Activated naive CD8-positive, alpha-beta T cell treated with anti-CD3 and anti-CD28 coated beads, Interleukin-2, amount 10 ng/mL, durations not matched to agents 7 days and 5 days (primary cell): Measurements from ENCODE around the gene ASRGL1. TPM values are rescaled to one million over a fixed set of nuclear protein-coding genes. Genes with fewer than 3 reads are reported as not detected.

Source experiments
- ATAC-seq: fragments of 150-1000 bp; cut with Tn5 transposase; one replicate; pipeline ENCODE4 v1.10.0; 2021; ENCODE audit warnings: low read depth, moderate library complexity
- POLR2A ChIA-PET: fragments of 350-600 bp; sonication (Branson Sonifier 250); formaldehyde crosslinking; loops from one replicate; lab custom pipeline; 2021; ENCODE audit warnings: antibody characterized with exemption; lab: Charles Lee
- DNase-seq: peaks from one replicate; pipeline ENCODE4 v3.0.0; 2021
- H3K27ac Mint-ChIP-seq: one replicate; pipeline ENCODE4 v1.8.0; 2022; ENCODE audit warnings: mild to moderate bottlenecking, mixed read lengths
- H3K27me3 Mint-ChIP-seq: one replicate; pipeline ENCODE4 v1.8.0; 2022; ENCODE audit warnings: mild to moderate bottlenecking, moderate library complexity, mixed read lengths
- H3K36me3 Mint-ChIP-seq: one replicate; pipeline ENCODE4 v1.8.0; 2021; ENCODE audit warnings: mild to moderate bottlenecking, mixed read lengths
- H3K4me1 Mint-ChIP-seq: one replicate; pipeline ENCODE4 v1.8.0; 2021; ENCODE audit warnings: mixed read lengths
- H3K4me3 Mint-ChIP-seq: one replicate; pipeline ENCODE4 v1.8.0; 2022; ENCODE audit warnings: mild to moderate bottlenecking, moderate library complexity, mixed read lengths
- H3K9me3 Mint-ChIP-seq: one replicate; pipeline ENCODE4 v1.8.0; 2021; ENCODE audit warnings: mixed read lengths
- total RNA-seq, 2 experiments: library from RNA; stranded (reverse); gene quantifications; one replicate each; pipeline ENCODE4 v1.2.3, GENCODE V29; 2021

ASRGL1 gene
- total RNA-seq, 2 experiments from 2014 or later = 11.3 to 12.2 TPM

DNA sequence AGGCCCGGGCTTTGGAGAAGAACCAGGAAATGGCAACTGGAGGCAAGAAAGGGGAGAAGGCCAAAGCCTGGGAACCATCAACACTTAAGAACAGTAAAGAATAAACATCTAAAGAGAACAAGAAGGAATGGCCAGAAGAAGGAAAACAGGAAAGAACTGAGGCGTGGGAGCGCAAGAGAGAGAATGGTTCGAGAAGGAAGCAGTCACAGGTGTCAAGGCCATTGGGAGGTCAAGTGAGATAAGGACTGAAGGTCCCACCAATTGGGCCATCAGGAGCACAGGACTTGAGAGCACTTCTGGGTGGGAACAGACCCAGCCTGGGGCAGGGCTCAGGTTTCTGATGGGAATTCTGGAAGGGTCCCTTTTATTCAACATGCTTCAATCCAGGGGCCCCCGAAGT is 80.9 kb downstream of the ASRGL1 start:
- ATAC-seq (no peak), DNase-seq (no peak)
- no peaks in the 10 kb centered on the region for H3K9me3 Mint-ChIP-seq
- no peak overlapping the region for H3K27ac Mint-ChIP-seq
- H3K27me3 Mint-ChIP-seq = peaks cover 3% of the 10 kb centered on the region
- H3K36me3 Mint-ChIP-seq = no peaks in the 10 kb centered on the region
- H3K4me1 Mint-ChIP-seq = no peaks in the 10 kb centered on the region
- H3K4me3 Mint-ChIP-seq = no peak overlapping the region
- POLR2A ChIA-PET = no interaction called here

DNA sequence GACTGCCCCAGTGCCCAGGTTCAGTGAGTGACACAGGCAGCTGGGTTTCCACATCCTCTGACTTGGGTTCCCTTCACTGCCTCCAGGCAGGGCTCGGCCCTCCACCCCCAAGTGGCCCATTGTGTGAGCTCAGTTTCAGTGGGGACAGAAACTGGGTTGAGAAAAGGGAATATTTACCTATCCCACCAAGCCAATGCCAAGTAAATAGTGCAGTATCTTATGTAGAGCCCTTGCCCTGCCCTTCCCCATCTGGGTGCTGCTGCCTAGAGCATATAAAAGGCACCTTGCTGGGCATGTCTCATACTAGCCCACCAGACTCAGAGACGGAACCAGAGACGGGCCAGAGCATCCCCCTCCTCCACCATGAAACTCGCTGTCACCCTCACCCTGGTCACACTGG is 81.5 kb downstream of the ASRGL1 start, which contains the start of gene SCGB1A1:
Gene SCGB1A1 (plus strand): TSS at position 301 of the 400 bp plus-strand sequence. CDS start 63 bp downstream, at position 364.
- H3K9me3 Mint-ChIP-seq = no peaks in the 10 kb centered on the region
- peaks cover 9% of the 10 kb centered on the region for H3K27me3 Mint-ChIP-seq
- POLR2A ChIA-PET = no interaction called here
- H3K4me3 Mint-ChIP-seq = no peak within 1 kb of the TSS
- H3K27ac Mint-ChIP-seq = no peak within 1 kb of the TSS
- ATAC-seq = no peak
- DNase-seq = no peak
- H3K36me3 Mint-ChIP-seq = no peaks in the 10 kb centered on the region
- H3K4me1 Mint-ChIP-seq = no peaks in the 10 kb centered on the region

DNA sequence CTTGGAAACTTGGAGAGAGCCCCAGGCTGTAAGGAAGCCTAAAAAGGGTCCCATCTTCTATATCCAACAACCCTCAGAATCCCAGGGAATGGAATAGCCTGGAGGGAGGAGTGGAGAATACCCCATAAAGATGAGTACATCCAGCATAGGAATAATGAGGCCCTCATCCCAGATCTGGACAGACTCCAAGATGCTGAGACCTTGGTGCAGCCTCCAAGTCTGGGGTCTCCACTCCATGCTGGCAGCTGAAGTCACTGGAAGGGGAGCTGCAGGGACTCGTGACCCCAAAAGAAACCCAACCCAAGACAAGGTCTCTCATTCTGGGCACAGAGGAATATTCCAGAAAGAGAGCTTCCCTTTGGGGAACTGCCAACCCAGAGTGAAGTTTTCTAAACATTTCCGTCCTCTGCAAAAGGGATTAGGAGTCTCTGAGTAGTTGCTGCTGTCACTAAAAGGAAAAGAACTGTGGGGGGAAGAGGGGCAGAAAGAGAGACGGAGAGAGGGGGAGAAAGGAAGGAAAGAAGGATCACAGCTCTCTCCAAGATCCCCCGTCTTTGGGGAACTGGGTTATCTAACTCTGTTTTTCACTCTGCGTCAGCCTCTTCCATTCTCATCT is 82.2 kb downstream of the ASRGL1 start:
- no peak for DNase-seq
- ATAC-seq = no peak
- no peaks in the 10 kb centered on the region for H3K36me3 Mint-ChIP-seq
- H3K4me1 Mint-ChIP-seq = no peaks in the 10 kb centered on the region
- no peaks in the 10 kb centered on the region for H3K9me3 Mint-ChIP-seq
- H3K27me3 Mint-ChIP-seq = peaks cover 12% of the 10 kb centered on the region
- H3K27ac Mint-ChIP-seq = no peak overlapping the region
- POLR2A ChIA-PET = no interaction called here
- no peak overlapping the region for H3K4me3 Mint-ChIP-seq

DNA sequence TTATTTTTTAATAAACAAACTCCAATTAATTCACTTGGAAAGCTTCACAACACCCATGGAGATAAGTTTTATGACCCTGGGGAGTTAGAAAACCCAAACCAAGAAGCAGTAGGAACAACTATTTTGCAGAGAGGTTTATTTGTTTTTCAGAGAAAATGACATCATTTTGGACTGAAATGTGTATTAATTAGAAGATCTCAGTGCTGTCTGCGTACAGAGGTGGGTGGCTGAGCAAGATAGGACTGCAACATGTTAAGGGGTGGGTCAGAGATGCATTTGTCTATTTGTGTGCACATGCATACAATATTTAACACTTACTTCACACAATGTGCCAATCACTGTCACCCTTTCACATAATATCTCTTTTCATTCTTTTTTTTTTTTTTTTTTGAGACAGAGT is 82.7 kb downstream of the ASRGL1 start:
- no peak for DNase-seq
- Mint-ChIP-seq H3K4me3 (no peak overlapping the region), H3K27ac (no peak overlapping the region), H3K27me3 (peaks cover 12% of the 10 kb centered on the region), H3K4me1 (peaks cover 2% of the 10 kb centered on the region), H3K9me3 (no peaks in the 10 kb centered on the region), H3K36me3 (no peaks in the 10 kb centered on the region)
- no peak for ATAC-seq
- POLR2A ChIA-PET = no interaction called here

DNA sequence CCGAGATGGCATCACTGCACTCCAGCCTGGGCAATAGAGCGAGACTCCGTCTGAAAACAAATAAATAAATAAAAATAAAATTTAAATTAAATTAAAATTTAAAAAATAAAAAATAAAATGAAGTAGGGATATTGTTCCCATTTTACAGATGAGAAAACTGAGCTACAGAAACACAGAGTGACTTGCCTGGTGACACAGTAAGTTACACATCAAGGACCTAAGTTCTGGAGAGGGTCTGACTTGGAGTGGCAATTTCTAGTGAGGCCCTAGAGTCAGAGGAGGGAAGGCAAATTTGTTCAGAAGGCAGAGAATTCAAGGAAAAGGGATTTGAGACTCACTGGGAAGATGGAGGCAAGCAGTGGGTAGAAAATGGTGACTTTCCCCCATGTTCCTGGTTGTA is 83.6 kb downstream of the ASRGL1 start:
- Mint-ChIP-seq H3K4me1 (peaks cover 2% of the 10 kb centered on the region), H3K36me3 (no peaks in the 10 kb centered on the region), H3K27ac (no peak overlapping the region), H3K9me3 (no peaks in the 10 kb centered on the region), H3K27me3 (peaks cover 12% of the 10 kb centered on the region), H3K4me3 (no peak overlapping the region)
- POLR2A ChIA-PET = no interaction called here
- ATAC-seq (no peak), DNase-seq (no peak)

DNA sequence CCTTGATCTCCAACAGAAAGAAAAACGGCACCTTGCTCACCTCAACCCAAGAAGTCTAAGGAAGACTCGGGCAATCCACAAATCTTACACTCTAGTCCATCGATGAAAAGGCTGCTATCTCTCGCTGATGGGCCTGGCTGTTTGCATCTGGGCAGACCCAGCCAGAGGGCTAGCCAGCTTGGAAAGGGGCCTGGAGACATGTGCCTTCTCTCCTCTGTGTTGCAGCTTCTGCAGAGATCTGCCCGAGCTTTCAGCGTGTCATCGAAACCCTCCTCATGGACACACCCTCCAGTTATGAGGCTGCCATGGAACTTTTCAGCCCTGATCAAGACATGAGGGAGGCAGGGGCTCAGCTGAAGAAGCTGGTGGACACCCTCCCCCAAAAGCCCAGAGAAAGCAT is 84.7 kb downstream of the ASRGL1 start:
- no peak for ATAC-seq
- POLR2A ChIA-PET = no interaction called here
- DNase-seq = no peak
- Mint-ChIP-seq H3K36me3 (no peaks in the 10 kb centered on the region), H3K27me3 (peaks cover 11% of the 10 kb centered on the region), H3K9me3 (no peaks in the 10 kb centered on the region), H3K4me1 (peaks cover 9% of the 10 kb centered on the region), H3K4me3 (no peak overlapping the region), H3K27ac (no peak overlapping the region)

DNA sequence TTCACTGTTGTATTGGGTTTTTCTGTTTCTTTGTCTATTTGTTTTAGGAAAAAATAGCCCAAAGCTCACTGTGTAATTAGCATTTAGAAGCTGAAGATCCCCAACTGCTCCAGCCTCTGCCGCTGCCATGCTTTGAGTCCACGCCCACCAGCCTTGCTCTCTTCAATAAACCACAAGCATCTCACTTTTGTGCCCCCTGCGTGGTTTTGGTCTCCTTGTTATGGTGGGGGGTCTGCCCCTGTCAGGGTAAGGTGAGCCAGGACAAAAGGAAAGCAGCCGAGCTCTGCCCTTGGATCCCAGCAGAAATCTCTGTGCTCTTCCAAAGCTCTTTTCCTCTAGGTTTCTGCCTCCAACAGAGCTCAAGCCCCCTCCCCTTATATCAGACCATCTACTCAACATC is 85.8 kb downstream of the ASRGL1 start:
- POLR2A ChIA-PET = interaction anchor here (1.0 kb wide), 1 partner anchor 120 kb away, joined by 3 read pairs; no protein-coding TSS in a partner anchor
- no peak for ATAC-seq
- H3K36me3 Mint-ChIP-seq = no peaks in the 10 kb centered on the region
- no peak for DNase-seq
- no peak overlapping the region for H3K27ac Mint-ChIP-seq
- peaks cover 11% of the 10 kb centered on the region for H3K27me3 Mint-ChIP-seq
- no peak overlapping the region for H3K4me3 Mint-ChIP-seq
- peaks cover 16% of the 10 kb centered on the region for H3K4me1 Mint-ChIP-seq
- H3K9me3 Mint-ChIP-seq = no peaks in the 10 kb centered on the region

DNA sequence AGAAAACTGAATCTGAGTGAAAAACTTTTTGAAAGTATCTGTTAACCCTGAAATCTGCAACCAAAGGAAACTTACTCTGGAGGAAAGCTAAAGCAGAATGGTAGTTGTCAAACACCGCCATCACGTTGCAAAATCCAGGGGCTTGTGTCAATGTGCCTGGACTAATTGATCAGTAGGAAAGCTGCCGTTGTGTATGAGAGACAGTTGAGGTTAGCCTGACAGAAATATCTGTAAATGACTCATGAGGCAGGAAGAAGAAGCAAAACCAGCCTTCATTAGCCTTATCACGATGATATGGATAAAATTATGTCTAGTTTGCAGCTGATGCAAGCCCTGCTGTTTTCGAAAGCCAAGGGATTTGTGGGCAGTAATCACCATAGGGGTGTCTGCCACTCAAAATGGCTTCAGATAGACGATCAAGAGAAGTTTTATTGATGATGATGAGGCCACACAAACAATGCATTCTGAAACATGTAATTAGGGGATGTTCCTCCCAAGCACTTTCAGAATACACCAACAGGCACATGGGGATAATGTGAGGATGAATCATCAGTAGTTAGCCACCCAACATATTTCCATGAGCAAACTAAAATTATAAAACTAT is 90.5 kb downstream of the ASRGL1 start:
- no peaks in the 10 kb centered on the region for H3K36me3 Mint-ChIP-seq
- ATAC-seq (peak; percentile 28), DNase-seq (no peak)
- peaks cover 38% of the 10 kb centered on the region for H3K4me1 Mint-ChIP-seq
- POLR2A ChIA-PET = interaction anchor here (0.7 to 1.9 kb wide), 6 partner anchors 115 to 341 kb away, joined by 3 to 5 read pairs (median 4); partner anchors contain the start of genes TTC9C and TUT1
- H3K27ac Mint-ChIP-seq = peak overlapping the region; percentile 90
- peak overlapping the region; percentile 29 for H3K4me3 Mint-ChIP-seq
- peaks cover 11% of the 10 kb centered on the region for H3K27me3 Mint-ChIP-seq
- no peaks in the 10 kb centered on the region for H3K9me3 Mint-ChIP-seq

DNA sequence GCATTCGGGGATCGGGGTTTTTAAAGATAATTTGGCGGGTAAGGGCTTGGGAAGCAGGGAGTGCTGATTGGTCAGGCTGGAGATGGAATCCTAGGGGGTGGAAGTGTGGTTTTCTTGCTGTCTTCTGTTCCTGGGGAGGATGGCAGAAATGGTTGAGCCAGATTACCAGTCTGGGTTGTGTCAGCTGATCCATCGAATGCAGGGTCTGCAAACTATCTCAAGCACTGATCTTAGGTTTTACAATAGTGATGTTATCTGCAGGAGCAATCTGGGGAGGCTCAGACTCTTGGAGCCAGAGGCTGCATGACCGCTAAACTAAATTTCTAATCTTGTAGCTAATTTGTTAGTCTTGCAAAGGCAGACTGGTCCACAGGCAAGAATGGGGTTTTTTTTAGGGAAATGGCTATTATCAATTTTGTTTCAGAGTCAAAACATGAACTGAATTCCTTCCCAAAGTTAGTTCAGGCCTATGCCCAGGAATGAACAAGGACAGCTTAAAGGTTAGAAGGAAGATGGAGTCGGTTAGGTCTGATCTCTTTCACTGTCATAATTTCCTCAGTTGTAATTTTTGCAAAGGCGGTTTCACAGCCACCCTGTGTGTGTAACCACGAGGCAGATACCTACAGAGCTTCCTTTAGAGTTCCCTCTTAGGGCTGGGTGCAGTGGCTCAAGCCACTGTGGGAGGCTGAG is 91.8 kb downstream of the ASRGL1 start:
- POLR2A ChIA-PET = interaction anchor here (1.8 kb wide), 1 partner anchor 280 kb away, joined by 4 read pairs; no protein-coding TSS in a partner anchor
- H3K27ac Mint-ChIP-seq = peak overlapping the region; percentile 7
- peaks cover 45% of the 10 kb centered on the region for H3K4me1 Mint-ChIP-seq
- H3K36me3 Mint-ChIP-seq = no peaks in the 10 kb centered on the region
- ATAC-seq (no peak), DNase-seq (no peak)
- peaks cover under 1% of the 10 kb centered on the region for H3K27me3 Mint-ChIP-seq
- H3K4me3 Mint-ChIP-seq = no peak overlapping the region
- H3K9me3 Mint-ChIP-seq = no peaks in the 10 kb centered on the region

DNA sequence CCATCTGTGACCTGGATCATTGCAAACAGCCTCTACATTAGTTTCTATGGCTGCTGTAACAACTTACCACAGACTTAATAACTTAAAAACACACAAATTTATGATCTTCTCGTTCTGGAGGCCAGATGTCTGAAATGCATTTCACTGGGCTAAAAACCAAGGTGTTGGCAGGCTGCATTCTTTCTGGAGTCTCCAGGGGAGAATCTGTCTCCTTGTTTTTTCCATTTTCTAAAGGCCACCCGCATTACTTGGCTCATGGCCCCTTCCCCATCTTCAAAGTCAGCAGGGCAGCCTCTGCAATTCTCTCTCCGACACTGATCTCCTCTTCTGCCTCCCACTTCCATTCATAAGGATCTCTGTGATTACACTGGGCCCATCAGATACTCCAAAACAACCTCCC is 93.2 kb downstream of the ASRGL1 start:
- Mint-ChIP-seq H3K36me3 (no peaks in the 10 kb centered on the region), H3K27me3 (no peaks in the 10 kb centered on the region), H3K27ac (no peak overlapping the region), H3K9me3 (no peaks in the 10 kb centered on the region), H3K4me3 (no peak overlapping the region), H3K4me1 (peaks cover 48% of the 10 kb centered on the region)
- no peak for ATAC-seq
- no peak for DNase-seq
- POLR2A ChIA-PET = no interaction called here

DNA sequence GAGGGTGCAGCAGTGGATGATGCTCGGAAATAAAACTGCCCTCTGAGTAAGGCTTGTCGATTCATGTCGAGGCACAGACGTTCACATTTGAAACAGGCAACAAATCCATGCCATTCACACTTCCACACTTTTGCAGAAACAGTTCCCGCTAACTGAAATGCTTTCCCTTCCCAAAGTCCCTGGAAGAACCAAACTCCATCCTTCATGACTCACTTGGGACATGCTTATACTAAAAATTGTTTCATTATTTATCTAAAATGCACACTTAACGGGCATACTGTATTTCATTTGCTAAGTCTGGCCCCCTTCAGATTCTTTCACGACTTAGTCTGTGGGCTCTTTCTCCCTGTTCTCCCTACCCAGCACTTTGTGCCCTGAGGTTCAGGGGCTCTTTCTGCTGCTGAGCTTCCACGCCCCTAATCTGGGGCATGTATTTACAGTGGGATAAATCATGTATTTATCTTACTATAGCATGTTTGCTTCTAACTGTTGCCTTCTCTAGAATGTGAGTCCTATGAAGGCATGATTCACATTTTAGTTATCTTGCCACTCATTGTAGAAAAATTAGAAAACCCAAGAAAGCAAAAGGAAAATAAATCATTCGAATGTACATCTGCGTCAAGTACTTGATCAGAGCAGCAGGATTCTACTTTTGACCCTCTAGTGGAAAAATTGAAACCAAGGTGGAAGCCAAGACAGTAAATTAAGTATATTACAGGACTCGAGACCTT is 94.1 kb downstream of the ASRGL1 start:
- DNase-seq (no peak), ATAC-seq (no peak)
- Mint-ChIP-seq H3K4me3 (no peak overlapping the region), H3K27me3 (no peaks in the 10 kb centered on the region), H3K4me1 (peaks cover 52% of the 10 kb centered on the region), H3K36me3 (no peaks in the 10 kb centered on the region), H3K27ac (peak overlapping the region; percentile 18), H3K9me3 (no peaks in the 10 kb centered on the region)
- POLR2A ChIA-PET = no interaction called here

DNA sequence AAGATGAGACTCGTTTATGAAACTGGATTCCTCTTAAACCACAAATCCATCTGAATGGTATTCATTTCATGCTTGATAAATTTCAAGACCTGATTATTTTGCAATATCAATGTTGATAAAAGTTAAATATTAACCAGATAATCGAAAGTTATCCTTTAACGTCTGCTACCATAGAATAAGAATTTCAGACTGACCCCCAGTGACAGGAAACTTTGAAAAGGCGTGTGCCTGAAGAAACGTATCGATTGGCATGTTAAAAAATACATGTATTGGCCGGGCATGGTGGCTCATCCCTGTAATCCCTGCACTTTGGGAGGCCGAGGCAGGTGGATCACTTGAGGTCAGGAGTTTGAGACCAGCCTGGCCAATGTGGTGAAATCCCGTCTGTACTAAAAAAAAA is 95.4 kb downstream of the ASRGL1 start:
- no peak overlapping the region for H3K27ac Mint-ChIP-seq
- POLR2A ChIA-PET = no interaction called here

DNA sequence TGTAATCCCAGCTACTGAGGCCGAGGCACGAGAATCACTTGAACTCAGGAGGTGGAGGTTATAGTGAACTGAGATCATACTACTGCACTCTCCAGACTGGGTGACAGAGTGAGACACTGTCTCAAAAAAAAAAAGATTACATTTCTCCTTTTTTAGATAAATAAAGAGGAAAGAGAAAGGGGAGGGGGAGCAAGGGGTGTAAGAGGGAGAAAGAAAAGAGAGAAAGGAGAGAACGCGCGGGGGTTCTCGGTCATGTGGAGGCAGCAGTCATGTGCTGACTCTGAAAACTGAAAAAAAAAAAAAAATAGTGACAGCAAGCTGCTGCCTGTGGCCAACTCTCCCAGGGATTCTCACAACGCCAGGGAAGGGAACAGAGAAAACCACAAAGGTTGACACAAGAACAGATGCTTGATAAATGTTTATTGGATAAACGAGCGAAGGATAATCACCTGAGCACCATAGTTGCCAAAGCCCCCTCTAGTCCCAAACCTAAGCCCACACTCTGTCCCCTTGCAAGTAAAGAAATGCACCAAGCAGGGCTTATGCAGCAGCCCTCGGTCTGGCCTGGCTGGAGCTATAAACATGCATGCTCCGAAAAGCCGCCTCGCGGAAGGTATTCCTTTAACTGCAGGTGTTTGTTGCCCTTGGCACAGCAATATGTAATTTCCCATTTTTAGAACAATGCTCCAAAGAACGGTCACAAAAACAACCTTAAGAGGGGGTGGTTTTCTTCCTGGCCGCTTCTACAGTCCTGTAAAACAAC is 96.1 kb downstream of the ASRGL1 start:
- Mint-ChIP-seq H3K27ac (no peak overlapping the region), H3K27me3 (no peaks in the 10 kb centered on the region), H3K36me3 (no peaks in the 10 kb centered on the region), H3K9me3 (no peaks in the 10 kb centered on the region), H3K4me3 (peak overlapping the region; percentile 23), H3K4me1 (peaks cover 41% of the 10 kb centered on the region)
- DNase-seq (no peak), ATAC-seq (no peak)
- POLR2A ChIA-PET = no interaction called here

More for the DNA sequence above, 95.4 kb downstream of the ASRGL1 start:
- ATAC-seq = no peak
- H3K4me3 Mint-ChIP-seq = no peak overlapping the region
- no peaks in the 10 kb centered on the region for H3K36me3 Mint-ChIP-seq
- DNase-seq = no peak
- H3K27me3 Mint-ChIP-seq = no peaks in the 10 kb centered on the region
- H3K9me3 Mint-ChIP-seq = no peaks in the 10 kb centered on the region
- H3K4me1 Mint-ChIP-seq = peaks cover 43% of the 10 kb centered on the region
